Measurements from ENCODE around the gene SCAF1.
A peak's percentile ranks its signal among the peaks of the same experiment; 100 is the strongest.

The SCAF1 gene

GRCh38 chr19:49669516-49669915 is 27.5 kb downstream of the SCAF1 start:
- no peak for DNase-seq

- peak; percentile 77 for DNase-seq
Observed at GRCh38 chr19:49672131-49672919, 30.3 kb downstream of the SCAF1 start.

- no peak for DNase-seq
Observed at GRCh38 chr19:49676136-49676783, 34.3 kb downstream of the SCAF1 start.

GRCh38 chr19:49676784-49677230 is 34.8 kb downstream of the SCAF1 start:
- peak; percentile 100 for DNase-seq

GRCh38 chr19:49677231-49677900 is 35.4 kb downstream of the SCAF1 start, which contains the start of gene PRMT1:
TSS of gene PRMT1 (plus strand) at chr19:49677271. CDS start at chr19:49677281, 10 bp downstream.
- peak; percentile 60 for DNase-seq

- peak; percentile 82 for DNase-seq
Observed at GRCh38 chr19:49677901-49678674, 36.1 kb downstream of the SCAF1 start.

GRCh38 chr19:49678985-49679770 is 37.2 kb downstream of the SCAF1 start:
- no peak for DNase-seq

- no peak for DNase-seq
Observed at GRCh38 chr19:49679771-49680413, 37.9 kb downstream of the SCAF1 start.

- peak; percentile 91 for DNase-seq
Observed at GRCh38 chr19:49680421-49681351, 38.7 kb downstream of the SCAF1 start.

- no peak for DNase-seq
Observed at GRCh38 chr19:49681830-49682229, 39.8 kb downstream of the SCAF1 start.

GRCh38 chr19:49682274-49682673 is 40.3 kb downstream of the SCAF1 start:
- DNase-seq, result no peak

GRCh38 chr19:49683814-49684250 is 41.8 kb downstream of the SCAF1 start:
- DNase-seq, result no peak

GRCh38 chr19:49684251-49684982 is 42.4 kb downstream of the SCAF1 start:
- no peak for DNase-seq

- no peak for DNase-seq
Observed at GRCh38 chr19:49684983-49685553, 43.1 kb downstream of the SCAF1 start.

- no peak for DNase-seq
Observed at GRCh38 chr19:49685845-49686332, 43.9 kb downstream of the SCAF1 start.

GRCh38 chr19:49686503-49687088 is 44.6 kb downstream of the SCAF1 start:
- no peak for DNase-seq

- DNase-seq, result no peak
Observed at GRCh38 chr19:49687150-49687549, 45.1 kb downstream of the SCAF1 start.

GRCh38 chr19:49687566-49688316 is 45.7 kb downstream of the SCAF1 start:
- DNase-seq, result no peak
